Eye (tissue), 1 donor: Measurements from ENCODE around the gene SREBF1.

ENCODE experiments used
- DNase-seq: peaks from one replicate; pipeline ENCODE4 v3.0.0-alpha.2; 2015

Gene SREBF1

GRCh38 chr17:17772231-17772630 lies 64.6 kb downstream of the SREBF1 start:
- DNase-seq = no peak

- DNase-seq = no peak
Observed at GRCh38 chr17:17771498-17772201, 65.1 kb downstream of the SREBF1 start.

GRCh38 chr17:17770632-17771044 lies 66.1 kb downstream of the SREBF1 start:
- DNase-seq = no peak

GRCh38 chr17:17769869-17770631 lies 66.7 kb downstream of the SREBF1 start:
- DNase-seq = peak; percentile 54

GRCh38 chr17:17768424-17769088 lies 68.2 kb downstream of the SREBF1 start:
- peak; percentile 35 for DNase-seq

GRCh38 chr17:17767887-17768418 lies 68.8 kb downstream of the SREBF1 start:
- DNase-seq = no peak

- DNase-seq = peak; percentile 73
Observed at GRCh38 chr17:17767154-17767869, 69.5 kb downstream of the SREBF1 start.

- DNase-seq = no peak
Observed at GRCh38 chr17:17766744-17767120, 70.1 kb downstream of the SREBF1 start.

GRCh38 chr17:17766077-17766743 lies 70.6 kb downstream of the SREBF1 start:
- no peak for DNase-seq

GRCh38 chr17:17765359-17766076 lies 71.3 kb downstream of the SREBF1 start:
- DNase-seq = no peak

GRCh38 chr17:17763734-17764133 lies 73.1 kb downstream of the SREBF1 start:
- DNase-seq = no peak

GRCh38 chr17:17763136-17763535 lies 73.7 kb downstream of the SREBF1 start:
- peak; percentile 36 for DNase-seq

- DNase-seq = peak; percentile 60
Observed at GRCh38 chr17:17762744-17763105, 74.1 kb downstream of the SREBF1 start.
